Kasumi-1 (cell line): Measurements from ENCODE around the gene DDX56.
"Not testable (repeated sequence)": the region's sequence is repeated elsewhere in the genome, so short reads cannot be mapped to it uniquely, and the experiment has no call there.

Experiments used
- DNase-seq, 2 experiments: peaks; one replicate each; lab custom pipeline; 2025; lab: John Stamatoyannopoulos, UW

The DDX56 gene

GRCh38 chr7:44597181-44597580 lies 23.5 kb upstream of the DDX56 start:
- DNase-seq: not testable (repeated sequence)

GRCh38 chr7:44595934-44596635 lies 22.4 kb upstream of the DDX56 start:
- peak in 1 of 2 experiments; percentile 19 for DNase-seq

GRCh38 chr7:44590910-44591309 lies 17.2 kb upstream of the DDX56 start:
- no peak for DNase-seq

GRCh38 chr7:44587843-44588711 lies 14.4 kb upstream of the DDX56 start:
- peak; percentile 90 to 98 for DNase-seq

GRCh38 chr7:44583146-44583865 lies 9.6 kb upstream of the DDX56 start:
- DNase-seq: no peak

GRCh38 chr7:44581879-44582603 lies 8.3 kb upstream of the DDX56 start, which contains the start of gene TMED4:
Gene TMED4, minus strand, starts transcription at chr7:44582231. Its CDS starts 25 bp downstream, at chr7:44582206.
- DNase-seq: peak; percentile 100

GRCh38 chr7:44580945-44581878 lies 7.5 kb upstream of the DDX56 start:
- DNase-seq: peak in 1 of 2 experiments; percentile 33

- no peak for DNase-seq
These were observed 2.5 kb upstream of the DDX56 start for GRCh38 chr7:44576228-44576627.

GRCh38 chr7:44575054-44575453 lies 1.3 kb upstream of the DDX56 start:
- DNase-seq: no peak

GRCh38 chr7:44574287-44574872 lies 672 bp upstream of the DDX56 start:
- DNase-seq: no peak

- DNase-seq: no peak
These were observed 937 bp downstream of the DDX56 start for GRCh38 chr7:44572771-44573170.

GRCh38 chr7:44569959-44570358 lies 3.7 kb downstream of the DDX56 start:
- DNase-seq: no peak

GRCh38 chr7:44568771-44569560 lies 4.7 kb downstream of the DDX56 start:
- no peak for DNase-seq

- DNase-seq: no peak
These were observed 5.8 kb downstream of the DDX56 start for GRCh38 chr7:44567884-44568283.

- no peak for DNase-seq
These were observed 7.0 kb downstream of the DDX56 start for GRCh38 chr7:44566680-44567079.

GRCh38 chr7:44565795-44566559 lies 7.7 kb downstream of the DDX56 start:
- peak in 1 of 2 experiments; percentile 27 for DNase-seq

- DNase-seq: peak; percentile 72 to 75
These were observed 8.5 kb downstream of the DDX56 start for GRCh38 chr7:44565097-44565794.

- DNase-seq: no peak
These were observed 9.1 kb downstream of the DDX56 start for GRCh38 chr7:44564606-44565005.
